HFF-Myc (cell line): Measurements from ENCODE around the gene TEX38.
"Not testable (repeated sequence)": the region's sequence is repeated elsewhere in the genome, so short reads cannot be mapped to it uniquely, and the experiment has no call there.

Experiments
- DNase-seq: peaks from one replicate; pipeline ENCODE4 v3.0.0-alpha.2; 2011; ENCODE audit warnings: low read depth; ENCODE audit errors: extremely low read depth
- H3K4me3 ChIP-seq: replicated peaks from 2 replicates; pipeline ENCODE4 v1.5.1; 2011; ENCODE audit warnings: low read depth, mild to moderate bottlenecking, control low read depth, low read length
- CTCF ChIP-seq: IDR thresholded peaks from 2 replicates; pipeline ENCODE4 v1.5.1; 2012; ENCODE audit warnings: mild to moderate bottlenecking, low read depth, low read length, control low read depth; ENCODE audit errors: missing control alignments

TEX38 gene

GRCh38 chr1:46714976-46715375 lies 43.3 kb downstream of the TEX38 start:
- no peak for TF ChIP-seq CTCF
- no peak for DNase-seq

GRCh38 chr1:46717654-46718053 lies 46.0 kb downstream of the TEX38 start:
- TF ChIP-seq CTCF, result no peak
- DNase-seq, result no peak
- peak overlapping the region; percentile 91 for H3K4me3 ChIP-seq

More at GRCh38 chr1:46714976-46715375, 43.3 kb downstream of the TEX38 start:
- H3K4me3 ChIP-seq, result no peak overlapping the region

GRCh38 chr1:46718340-46718726 lies 46.7 kb downstream of the TEX38 start:
- DNase-seq, result no peak
- TF ChIP-seq CTCF, result no peak
- H3K4me3 ChIP-seq, result peak overlapping the region; percentile 91

GRCh38 chr1:46718727-46719622 lies 47.3 kb downstream of the TEX38 start, which contains the start of gene EFCAB14:
TSS of gene EFCAB14 (minus strand) at chr1:46719114. CDS start at chr1:46718087, 1,027 bp downstream.
- DNase-seq, result peak; percentile 56
- peak within 1 kb of the TSS; percentile 91 for H3K4me3 ChIP-seq
- TF ChIP-seq CTCF, result no peak

- DNase-seq, result no peak
- TF ChIP-seq CTCF, result no peak
- peak overlapping the region; percentile 91 for H3K4me3 ChIP-seq
These were observed 48.0 kb downstream of the TEX38 start for GRCh38 chr1:46719689-46720088.

- H3K4me3 ChIP-seq, DNase-seq: not testable (repeated sequence)
These were observed 48.7 kb downstream of the TEX38 start for GRCh38 chr1:46720319-46720718.

- DNase-seq, result no peak
- no peak for TF ChIP-seq CTCF
- H3K4me3 ChIP-seq, result no peak overlapping the region
These were observed 49.5 kb downstream of the TEX38 start for GRCh38 chr1:46721204-46721603.
